ENCODE measurements around the gene SLC12A1. TPM values are rescaled to one million over a fixed set of nuclear protein-coding genes. Genes with fewer than 3 reads are reported as not detected.
A peak's percentile ranks its signal among the peaks of the same experiment; 100 is the strongest.

SLC12A1 gene
- total RNA-seq, 2 experiments from 2014 or later, result not detected

DNA sequence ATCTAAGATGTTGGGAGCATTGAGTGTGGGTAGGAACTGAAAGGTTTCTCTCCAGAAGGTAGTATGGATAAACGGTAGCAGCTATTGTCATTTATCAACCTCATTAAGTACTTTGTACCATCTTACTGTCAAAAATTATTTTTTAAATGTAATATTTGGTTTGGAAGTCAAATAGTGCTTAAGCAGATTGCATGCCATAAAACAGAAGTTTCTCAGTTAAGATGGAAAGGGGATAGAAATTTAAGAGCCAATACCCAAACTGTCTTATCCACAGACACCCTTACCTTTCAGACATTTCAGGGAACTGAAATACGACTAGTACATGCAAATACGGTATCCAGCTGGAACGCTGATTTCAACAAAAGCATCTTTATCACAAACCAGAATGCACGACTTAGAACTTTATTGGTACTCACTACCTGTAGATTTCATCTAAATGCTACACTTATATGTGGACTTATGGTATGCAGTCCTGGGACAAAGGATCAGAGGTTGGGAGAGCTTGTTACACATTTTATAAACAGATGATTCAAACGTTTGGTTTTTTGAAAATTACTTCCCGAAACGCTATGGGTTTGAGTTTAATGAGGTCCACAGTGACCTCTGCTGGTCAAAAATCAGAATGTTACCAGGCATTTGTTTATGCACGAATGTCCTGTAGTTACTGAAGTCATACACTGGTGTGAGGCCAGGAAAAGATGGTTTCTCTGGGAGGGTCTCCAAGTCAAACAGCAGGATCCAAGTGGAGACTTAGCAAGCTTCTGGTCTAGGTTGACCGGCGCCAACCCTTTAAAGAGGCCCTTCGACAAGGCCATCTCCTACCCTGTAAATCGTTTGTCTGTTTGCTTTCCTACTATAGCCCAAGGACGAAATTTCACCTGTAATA is 79.5 kb downstream of the SLC12A1 start:
- peak; percentile 38 for DNase-seq
- no peak overlapping the region for H3K27ac Mint-ChIP-seq
- H3K4me3 Mint-ChIP-seq, result no peak overlapping the region
- peaks cover 4% of the 10 kb centered on the region for H3K4me1 Mint-ChIP-seq (ENCODE audit: low read depth)
- H3K27me3 Mint-ChIP-seq, result peaks cover 2% of the 10 kb centered on the region
- intact Hi-C loops (cut with micrococcal nuclease), result loop anchor here (1.0 to 2.0 kb wide), 2 partner anchors 67 to 1089 kb away; no protein-coding TSS in a partner anchor
- H3K9me3 Mint-ChIP-seq, result no peaks in the 10 kb centered on the region
- ChIA-PET POLR2A (no interaction called here), CTCF (interaction anchor here (0.6 to 3.8 kb wide), 14 partner anchors 8 to 1090 kb away, joined by 3 to 22 read pairs (median 6); no protein-coding TSS in a partner anchor)
- no peaks in the 10 kb centered on the region for H3K36me3 Mint-ChIP-seq

DNA sequence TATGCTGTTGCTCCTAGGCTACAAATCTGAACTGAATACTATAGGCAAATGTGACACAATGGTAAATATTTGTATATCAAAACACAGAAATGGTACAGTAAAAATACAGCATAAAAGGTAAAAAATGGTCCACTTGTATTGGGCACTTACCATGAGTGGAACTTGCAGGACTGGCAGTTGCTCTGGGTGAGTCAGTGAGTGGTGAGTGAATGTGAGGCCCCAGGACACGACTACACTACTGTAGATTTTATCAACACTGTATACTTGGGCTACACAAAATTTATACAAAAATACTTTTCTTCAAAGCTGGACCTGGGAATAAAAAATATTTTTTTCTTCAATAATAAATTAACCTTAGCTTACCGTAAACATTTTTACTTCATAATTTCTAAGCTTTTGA is 83.5 kb downstream of the SLC12A1 start:
- Mint-ChIP-seq H3K27ac (no peak overlapping the region), H3K9me3 (no peaks in the 10 kb centered on the region), H3K4me3 (no peak overlapping the region), H3K4me1 (ENCODE audit: low read depth) (peaks cover 6% of the 10 kb centered on the region), H3K27me3 (peaks cover 2% of the 10 kb centered on the region), H3K36me3 (no peaks in the 10 kb centered on the region)
- no peak for DNase-seq
- POLR2A ChIA-PET, result no interaction called here
- CTCF ChIA-PET, result no interaction called here
- intact Hi-C loops (cut with micrococcal nuclease), result no loop called here

DNA sequence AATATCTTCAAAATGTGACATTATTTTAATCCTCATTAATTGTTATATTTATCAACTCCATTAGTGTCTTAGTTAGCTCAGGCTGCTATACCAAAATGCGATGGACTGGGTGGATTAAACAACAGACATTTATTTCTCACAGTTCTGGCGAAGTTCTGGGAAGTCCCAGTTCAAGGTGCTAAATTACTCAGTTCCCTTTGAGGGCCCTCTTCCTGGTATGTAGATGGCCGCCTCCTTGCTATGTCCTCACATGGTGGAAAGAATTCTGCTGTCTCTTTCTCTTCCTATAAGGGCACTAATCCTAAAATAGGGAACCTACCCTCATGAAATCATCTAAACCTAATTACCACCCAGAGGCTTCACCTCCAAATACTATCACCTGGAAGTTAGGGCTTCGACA is 86.4 kb downstream of the SLC12A1 start:
- ChIA-PET POLR2A (no interaction called here), CTCF (interaction anchor here (1.5 kb wide), 1 partner anchor 9 kb away, joined by 4 read pairs; no protein-coding TSS in a partner anchor)
- intact Hi-C loops (cut with micrococcal nuclease), result loop anchor here (2.0 kb wide), 1 partner anchor 38 kb away; the partner anchor contains the start of gene DUT
- no peak overlapping the region for H3K27ac Mint-ChIP-seq
- H3K27me3 Mint-ChIP-seq, result no peaks in the 10 kb centered on the region
- DNase-seq, result no peak
- no peaks in the 10 kb centered on the region for H3K9me3 Mint-ChIP-seq
- H3K4me1 Mint-ChIP-seq (ENCODE audit: low read depth), result peaks cover 2% of the 10 kb centered on the region
- H3K36me3 Mint-ChIP-seq, result no peaks in the 10 kb centered on the region
- no peak overlapping the region for H3K4me3 Mint-ChIP-seq

DNA sequence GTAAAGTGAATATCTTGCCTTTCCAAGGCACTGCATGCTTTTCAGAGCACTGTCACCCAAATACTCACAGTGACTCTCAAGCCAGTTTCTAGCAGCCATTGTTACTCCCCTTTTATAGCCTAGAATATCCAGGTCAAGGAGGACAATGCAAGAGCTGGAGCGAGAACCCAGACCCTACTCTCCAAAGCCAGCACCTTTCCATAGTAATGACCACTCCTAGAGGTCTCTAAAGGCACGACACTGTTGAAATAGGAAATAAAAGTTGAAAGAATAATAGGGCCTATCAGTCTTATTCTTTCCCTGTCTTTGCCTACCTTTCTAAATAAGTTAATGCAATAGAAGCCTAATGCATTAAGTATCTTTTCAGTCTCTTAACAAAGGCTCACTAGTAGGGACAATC is 91.6 kb downstream of the SLC12A1 start:
- Mint-ChIP-seq H3K9me3 (no peaks in the 10 kb centered on the region), H3K4me3 (no peak overlapping the region), H3K27me3 (no peaks in the 10 kb centered on the region), H3K4me1 (ENCODE audit: low read depth) (no peaks in the 10 kb centered on the region), H3K27ac (no peak overlapping the region), H3K36me3 (no peaks in the 10 kb centered on the region)
- DNase-seq, result no peak
- ChIA-PET CTCF (interaction anchor here (2.4 kb wide), 1 partner anchor 11 kb away, joined by 18 read pairs; no protein-coding TSS in a partner anchor), POLR2A (no interaction called here)
- intact Hi-C loops (cut with micrococcal nuclease), result no loop called here

DNA sequence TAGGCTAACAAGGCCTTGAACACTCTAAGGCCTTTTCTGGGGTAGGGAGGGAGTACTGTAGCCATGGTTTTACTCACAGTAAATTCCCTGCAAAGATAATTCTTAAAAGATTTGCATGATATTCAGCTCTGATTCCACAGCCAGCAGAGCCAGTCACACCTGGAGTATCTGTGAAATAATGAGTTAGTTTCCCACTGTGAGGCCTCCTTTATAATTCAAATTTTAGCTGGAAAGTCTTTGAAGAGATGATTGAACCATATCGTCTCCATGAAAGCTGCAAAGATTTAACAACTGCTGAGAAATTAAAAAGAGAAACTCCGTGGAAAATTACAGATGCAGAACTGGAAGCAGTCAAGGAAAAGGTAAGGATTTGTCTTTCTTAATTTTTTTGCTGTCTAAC is 92.8 kb downstream of the SLC12A1 start:
- no peak for DNase-seq
- ChIA-PET POLR2A (no interaction called here), CTCF (interaction anchor here (2.0 kb wide), 1 partner anchor 13 kb away, joined by 6 read pairs; no protein-coding TSS in a partner anchor)
- H3K36me3 Mint-ChIP-seq, result no peaks in the 10 kb centered on the region
- H3K9me3 Mint-ChIP-seq, result no peaks in the 10 kb centered on the region
- H3K4me3 Mint-ChIP-seq, result no peak overlapping the region
- H3K27ac Mint-ChIP-seq, result no peak overlapping the region
- no peaks in the 10 kb centered on the region for H3K4me1 Mint-ChIP-seq (ENCODE audit: low read depth)
- intact Hi-C loops (cut with micrococcal nuclease), result no loop called here
- H3K27me3 Mint-ChIP-seq, result no peaks in the 10 kb centered on the region

DNA sequence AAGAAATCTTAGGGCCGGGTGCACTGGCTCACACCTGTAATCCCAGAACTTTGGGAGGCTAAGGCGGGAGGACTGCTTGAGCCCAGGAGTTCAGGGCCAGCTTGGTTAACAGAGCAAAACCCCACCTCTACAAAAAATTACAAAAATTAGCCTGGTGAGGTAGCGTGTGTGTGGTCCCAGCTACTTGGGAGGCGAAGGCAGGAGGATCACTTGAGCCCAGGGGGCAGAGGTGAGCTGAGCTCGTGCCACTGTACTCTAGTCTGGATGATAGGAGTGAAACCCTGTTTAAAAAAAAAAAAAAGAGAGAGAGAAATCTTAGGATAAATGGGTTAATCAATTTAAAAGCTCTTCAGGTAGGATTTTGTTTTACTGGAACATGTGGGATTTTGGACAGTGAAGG is 93.9 kb downstream of the SLC12A1 start:
- H3K4me3 Mint-ChIP-seq, result no peak overlapping the region

DNA sequence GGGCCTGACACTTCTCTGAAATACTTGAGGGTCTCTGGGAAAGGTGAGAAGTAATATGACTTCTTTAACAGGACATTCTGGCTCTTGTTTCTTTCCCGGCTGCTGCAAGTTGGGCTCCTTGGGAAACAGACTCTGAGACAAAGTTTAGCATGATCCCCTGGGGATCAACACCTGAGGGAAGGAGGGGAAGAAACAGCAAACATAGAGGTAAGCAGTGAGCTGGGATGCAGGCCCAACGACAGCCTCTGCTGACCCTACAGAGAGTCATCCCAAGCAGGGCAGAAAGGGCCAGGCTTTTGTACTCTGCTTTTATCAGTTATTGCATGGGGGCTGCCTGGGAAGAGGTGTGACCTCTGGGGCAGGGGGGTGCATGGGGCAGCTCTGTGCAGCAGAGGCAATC is 98.3 kb downstream of the SLC12A1 start:
- Mint-ChIP-seq H3K4me3 (no peak overlapping the region), H3K9me3 (no peaks in the 10 kb centered on the region), H3K27me3 (no peaks in the 10 kb centered on the region), H3K27ac (no peak overlapping the region), H3K4me1 (ENCODE audit: low read depth) (no peaks in the 10 kb centered on the region), H3K36me3 (no peaks in the 10 kb centered on the region)
- intact Hi-C loops (cut with micrococcal nuclease), result no loop called here
- no peak for DNase-seq
- ChIA-PET CTCF (no interaction called here), POLR2A (no interaction called here)

More for the DNA sequence above, 93.9 kb downstream of the SLC12A1 start:
- no peak for DNase-seq
- no peaks in the 10 kb centered on the region for H3K4me1 Mint-ChIP-seq (ENCODE audit: low read depth)
- POLR2A ChIA-PET, result no interaction called here
- CTCF ChIA-PET, result interaction anchor here (2.0 kb wide), 1 partner anchor 14 kb away, joined by 6 read pairs; no protein-coding TSS in a partner anchor
- no peaks in the 10 kb centered on the region for H3K9me3 Mint-ChIP-seq
- intact Hi-C loops (cut with micrococcal nuclease), result no loop called here
- H3K36me3 Mint-ChIP-seq, result no peaks in the 10 kb centered on the region
- no peaks in the 10 kb centered on the region for H3K27me3 Mint-ChIP-seq
- H3K27ac Mint-ChIP-seq, result no peak overlapping the region

DNA sequence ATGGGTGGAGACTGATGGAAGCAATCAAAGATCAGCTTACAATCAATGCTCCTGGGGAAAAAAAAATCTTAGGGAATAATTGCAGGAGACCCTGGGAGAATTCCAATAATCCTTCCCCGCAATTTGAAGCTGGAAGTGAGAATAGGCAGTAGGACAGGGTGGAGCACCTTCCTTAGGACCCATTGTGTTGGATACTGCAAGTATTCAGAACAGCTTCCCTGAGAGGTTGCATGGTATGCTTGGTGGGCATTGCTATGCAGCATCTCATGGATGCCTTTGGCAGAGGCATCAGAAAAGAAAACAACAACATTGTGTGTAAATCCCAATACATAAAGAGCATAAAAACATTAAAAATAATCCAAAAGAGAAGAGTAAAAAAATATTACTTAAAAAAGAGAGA is 100.5 kb downstream of the SLC12A1 start:
- H3K4me3 Mint-ChIP-seq, result no peak overlapping the region
- no peaks in the 10 kb centered on the region for H3K36me3 Mint-ChIP-seq
- ChIA-PET CTCF (no interaction called here), POLR2A (no interaction called here)
- H3K9me3 Mint-ChIP-seq, result no peaks in the 10 kb centered on the region
- no peak overlapping the region for H3K27ac Mint-ChIP-seq
- H3K27me3 Mint-ChIP-seq, result no peaks in the 10 kb centered on the region
- DNase-seq, result no peak
- H3K4me1 Mint-ChIP-seq (ENCODE audit: low read depth), result no peaks in the 10 kb centered on the region
- intact Hi-C loops (cut with micrococcal nuclease), result no loop called here

DNA sequence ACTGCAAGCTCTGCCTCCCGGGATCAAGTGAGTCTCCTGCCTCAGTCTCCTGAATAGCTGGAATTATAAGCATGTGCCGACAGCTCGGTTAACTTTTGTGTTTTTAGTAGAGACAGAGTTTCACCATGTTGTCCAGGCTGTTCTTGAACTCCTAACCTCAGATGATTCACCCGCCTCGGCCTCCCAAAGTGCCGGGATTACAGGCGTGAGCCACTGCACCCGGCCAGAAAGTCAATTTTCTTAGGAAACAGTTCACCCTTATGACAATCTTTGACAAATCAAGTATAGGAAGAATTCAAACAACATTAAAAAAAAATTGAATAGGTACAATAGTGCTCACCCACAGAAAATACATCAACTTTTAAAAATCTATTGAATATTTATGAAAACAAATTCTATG is 101.5 kb downstream of the SLC12A1 start:
- H3K9me3 Mint-ChIP-seq, result no peaks in the 10 kb centered on the region
- POLR2A ChIA-PET, result no interaction called here
- H3K4me3 Mint-ChIP-seq, result no peak overlapping the region
- intact Hi-C loops (cut with micrococcal nuclease), result no loop called here
- no peak overlapping the region for H3K27ac Mint-ChIP-seq
- no peaks in the 10 kb centered on the region for H3K4me1 Mint-ChIP-seq (ENCODE audit: low read depth)
- no peak for DNase-seq
- H3K27me3 Mint-ChIP-seq, result no peaks in the 10 kb centered on the region
- CTCF ChIA-PET, result interaction anchor here (1.4 to 1.7 kb wide), 2 partner anchors 21 to 44 kb away, joined by 4 to 8 read pairs; no protein-coding TSS in a partner anchor
- no peaks in the 10 kb centered on the region for H3K36me3 Mint-ChIP-seq

DNA sequence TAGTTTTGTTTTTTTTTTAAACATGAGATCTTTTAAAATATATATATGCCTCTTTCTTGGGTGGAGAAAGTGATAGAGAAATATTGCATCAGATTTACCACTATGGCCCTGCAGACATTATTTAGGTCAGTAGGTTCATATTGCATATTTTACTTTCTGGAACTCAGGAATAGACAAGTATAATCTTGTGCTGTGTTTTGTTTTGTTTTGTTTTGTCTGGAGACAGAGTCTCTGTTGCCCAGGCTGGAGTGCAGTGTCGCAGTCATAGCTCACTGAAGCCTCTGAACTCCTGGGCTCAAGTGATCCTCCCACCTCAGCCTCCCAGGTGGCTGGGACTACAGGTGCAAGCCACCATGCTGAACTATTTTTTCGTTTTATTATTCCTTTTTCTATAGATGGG is 103.6 kb downstream of the SLC12A1 start:
- H3K9me3 Mint-ChIP-seq, result no peaks in the 10 kb centered on the region
- ChIA-PET CTCF (no interaction called here), POLR2A (no interaction called here)
- no peaks in the 10 kb centered on the region for H3K4me1 Mint-ChIP-seq (ENCODE audit: low read depth)
- DNase-seq, result no peak
- H3K36me3 Mint-ChIP-seq, result no peaks in the 10 kb centered on the region
- no peaks in the 10 kb centered on the region for H3K27me3 Mint-ChIP-seq
- H3K4me3 Mint-ChIP-seq, result no peak overlapping the region
- intact Hi-C loops (cut with micrococcal nuclease), result no loop called here
- no peak overlapping the region for H3K27ac Mint-ChIP-seq

DNA sequence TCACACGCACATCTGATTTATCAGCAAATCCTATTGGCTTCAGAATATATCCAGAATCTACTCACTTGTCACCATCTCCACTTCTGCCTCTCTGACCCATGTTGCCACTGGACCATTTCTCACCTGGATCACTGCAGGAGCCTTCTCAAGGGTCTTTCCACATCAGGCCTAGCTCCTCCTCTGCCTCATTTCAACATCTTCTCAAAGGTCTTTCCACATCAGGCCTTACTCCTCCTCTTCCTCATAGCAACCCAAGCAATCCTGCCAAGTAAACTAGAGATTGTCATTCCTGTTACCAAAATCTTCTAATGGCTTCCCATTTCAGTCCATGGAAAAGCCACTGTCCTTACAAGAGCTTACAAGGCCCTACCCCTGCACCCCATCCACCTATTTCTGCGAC is 107.1 kb downstream of the SLC12A1 start:
- Mint-ChIP-seq H3K36me3 (no peaks in the 10 kb centered on the region), H3K27ac (no peak overlapping the region), H3K27me3 (no peaks in the 10 kb centered on the region), H3K9me3 (no peaks in the 10 kb centered on the region), H3K4me3 (no peak overlapping the region), H3K4me1 (ENCODE audit: low read depth) (no peaks in the 10 kb centered on the region)
- intact Hi-C loops (cut with micrococcal nuclease), result no loop called here
- POLR2A ChIA-PET, result no interaction called here
- no peak for DNase-seq
- CTCF ChIA-PET, result no interaction called here

DNA sequence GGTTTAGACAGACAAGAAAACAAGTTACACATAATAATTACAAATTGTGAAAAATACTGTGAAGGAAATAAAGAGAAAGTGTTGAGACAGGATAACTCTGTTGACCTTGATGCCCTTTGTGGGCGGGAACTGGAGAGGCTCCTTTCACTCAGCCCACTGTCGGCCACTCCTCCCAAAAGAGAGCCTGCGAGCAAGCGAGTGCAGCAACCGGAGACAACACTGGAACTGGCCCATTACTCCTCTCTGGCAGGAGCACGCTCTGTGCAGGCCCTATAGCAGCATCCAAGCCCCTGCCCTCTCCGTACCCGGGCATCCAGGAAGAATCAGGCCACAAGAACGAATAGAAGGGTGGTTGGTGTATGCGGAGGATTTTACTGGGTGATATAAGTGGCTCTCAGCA is 108.9 kb downstream of the SLC12A1 start:
- no peak overlapping the region for H3K4me3 Mint-ChIP-seq
- no peak overlapping the region for H3K27ac Mint-ChIP-seq
- no peaks in the 10 kb centered on the region for H3K9me3 Mint-ChIP-seq
- ChIA-PET POLR2A (no interaction called here), CTCF (no interaction called here)
- no peak for DNase-seq
- H3K4me1 Mint-ChIP-seq (ENCODE audit: low read depth), result no peaks in the 10 kb centered on the region
- no peaks in the 10 kb centered on the region for H3K27me3 Mint-ChIP-seq
- no peaks in the 10 kb centered on the region for H3K36me3 Mint-ChIP-seq
- intact Hi-C loops (cut with micrococcal nuclease), result no loop called here

DNA sequence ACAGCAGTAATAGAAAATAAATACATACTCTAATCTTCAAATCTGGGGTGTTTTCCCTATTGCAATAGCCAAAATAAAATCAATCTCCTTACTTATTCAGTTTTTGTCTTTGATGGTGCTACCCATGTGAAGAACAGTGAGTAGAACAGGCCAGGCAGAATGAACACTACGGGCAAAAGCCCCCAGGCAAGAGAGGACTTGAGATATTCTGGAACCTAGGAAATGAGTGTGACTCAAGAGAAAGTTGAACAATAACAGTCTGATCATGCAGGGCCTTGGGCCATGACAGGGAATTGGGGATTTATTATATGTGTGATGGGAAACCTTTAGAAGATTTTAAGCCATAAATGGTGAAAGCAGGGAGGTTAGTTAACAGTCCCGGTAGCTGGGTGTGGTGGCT is 111.1 kb downstream of the SLC12A1 start:
- H3K36me3 Mint-ChIP-seq, result no peaks in the 10 kb centered on the region
- POLR2A ChIA-PET, result no interaction called here
- H3K9me3 Mint-ChIP-seq, result no peaks in the 10 kb centered on the region
- intact Hi-C loops (cut with micrococcal nuclease), result no loop called here
- no peaks in the 10 kb centered on the region for H3K4me1 Mint-ChIP-seq (ENCODE audit: low read depth)
- H3K27me3 Mint-ChIP-seq, result no peaks in the 10 kb centered on the region
- no peak overlapping the region for H3K27ac Mint-ChIP-seq
- CTCF ChIA-PET, result no interaction called here
- no peak for DNase-seq
- no peak overlapping the region for H3K4me3 Mint-ChIP-seq

Measured in activated CD4-positive, alpha-beta memory T cell treated with anti-CD3 and anti-CD28 coated beads for 36 hours (primary cell).